Smooth muscle cell (in vitro differentiated cells): Measurements from ENCODE around the gene RASA3. TPM values are rescaled to one million over a fixed set of nuclear protein-coding genes. Genes with fewer than 3 reads are reported as not detected.

Source experiments
- DNase-seq: peaks from one replicate; lab custom pipeline; 2025; ENCODE audit not compliant: unreplicated experiment; lab: John Stamatoyannopoulos, UW
- H2AFZ ChIP-seq: fragments of 200-600 bp; sonication (generic); 2 replicates; pipeline ENCODE4 v1.6.0; 2016; ENCODE audit warnings: antibody characterized with exemption, low read depth, mild to moderate bottlenecking
- H3F3A ChIP-seq: fragments of 200-600 bp; sonication (generic); 2 replicates; pipeline ENCODE4 v1.6.0; 2017; ENCODE audit warnings: antibody characterized with exemption, low read depth
- H3K27ac ChIP-seq: fragments of 200-600 bp; sonication (generic); 2 replicates; pipeline ENCODE4 v1.5.1; 2016; ENCODE audit warnings: low read depth, mild to moderate bottlenecking
- H3K27me3 ChIP-seq: fragments of 200-600 bp; sonication (generic); 2 replicates; pipeline ENCODE4 v1.6.1; 2016; ENCODE audit warnings: low read depth, mild to moderate bottlenecking
- H3K36me3 ChIP-seq: fragments of 200-600 bp; sonication (generic); 2 replicates; pipeline ENCODE4 v1.5.1; 2016; ENCODE audit warnings: low read depth
- H3K4me1 ChIP-seq: fragments of 200-600 bp; sonication (generic); 2 replicates; pipeline ENCODE4 v1.5.1; 2016; ENCODE audit warnings: low read depth
- H3K4me2 ChIP-seq: fragments of 200-600 bp; sonication (generic); 2 replicates; pipeline ENCODE4 v1.6.0; 2016; ENCODE audit warnings: mild to moderate bottlenecking
- H3K4me3 ChIP-seq: fragments of 200-600 bp; sonication (generic); 2 replicates; pipeline ENCODE4 v1.5.1; 2016; ENCODE audit warnings: mild to moderate bottlenecking
- H3K79me2 ChIP-seq: fragments of 200-600 bp; sonication (generic); 2 replicates; pipeline ENCODE4 v1.6.0; 2016; ENCODE audit warnings: low read depth, mild to moderate bottlenecking
- H3K9ac ChIP-seq: fragments of 200-600 bp; sonication (generic); 2 replicates; pipeline ENCODE4 v1.6.0; 2016; ENCODE audit warnings: low read depth
- H3K9me3 ChIP-seq: fragments of 200-600 bp; sonication (generic); replicated peaks from 2 replicates; pipeline ENCODE4 v1.5.1; 2016; ENCODE audit warnings: low read depth
- H4K20me1 ChIP-seq: fragments of 200-600 bp; sonication (generic); 2 replicates; pipeline ENCODE4 v1.6.0; 2016; ENCODE audit warnings: low read depth
- CTCF ChIP-seq: fragments of 200-600 bp; sonication (generic); IDR thresholded peaks from 2 replicates; pipeline ENCODE4 v1.5.1; 2017; ENCODE audit warnings: borderline replicate concordance, mild to moderate bottlenecking, antibody characterized with exemption; ENCODE audit not compliant: insufficient read depth, poor library complexity, severe bottlenecking
- WGBS: methylation state at CpG from one replicate; pipeline ENCODE4 v1.1.7; 2016; ENCODE audit warnings: low lambda C conversion rate; 5-methylcytosine and 5-hydroxymethylcytosine counted together
- polyA plus RNA-seq: library from polyadenylated mRNA; unstranded; fragments of >200 nt; fragmentation: Nextera tagmentation; extraction: Ambion mirVana; gene quantifications from 2 replicates; pipeline ENCODE4 v1.2.1, GENCODE V29; 2016
- total RNA-seq: library from RNA; depleted of rRNA; stranded (reverse); fragments of >200 nt; gene quantifications from 2 replicates; pipeline ENCODE4 v1.2.3, GENCODE V29; 2014

Gene RASA3
- total and polyA plus RNA-seq, 2 experiments from 2014 or later = 21.3 to 26.8 TPM

- no peaks in the 10 kb centered on the region for H3F3A ChIP-seq
- H4K20me1 ChIP-seq = peaks cover 83% of the 10 kb centered on the region
- WGBS = 89% methylated on average over 13 of the region's 14 CpGs
- H3K4me1 ChIP-seq = peaks cover 26% of the 10 kb centered on the region
- H3K4me2 ChIP-seq = no peak overlapping the region
- peaks cover 24% of the 10 kb centered on the region for H3K79me2 ChIP-seq
- H3K36me3 ChIP-seq = no peaks in the 10 kb centered on the region
- no peak overlapping the region for H3K4me3 ChIP-seq
- no peak for TF ChIP-seq CTCF
- no peak overlapping the region for H3K9ac ChIP-seq
- H3K27ac ChIP-seq = no peak overlapping the region
- DNase-seq = no peak
- H3K9me3 ChIP-seq = no peaks in the 10 kb centered on the region
- H3K27me3 ChIP-seq = no peaks in the 10 kb centered on the region
- no peak overlapping the region for H2AFZ ChIP-seq
Measured at GRCh38 chr13:114031631-114032030, 100.8 kb downstream of the RASA3 start.

GRCh38 chr13:114030666-114031610 lies 101.5 kb downstream of the RASA3 start:
- no peak overlapping the region for H3K4me2 ChIP-seq
- peaks cover 28% of the 10 kb centered on the region for H3K4me1 ChIP-seq

GRCh38 chr13:114029866-114030625 lies 102.4 kb downstream of the RASA3 start:
- Histone ChIP-seq H3K79me2 (peaks cover 16% of the 10 kb centered on the region), H3K4me1 (peaks cover 24% of the 10 kb centered on the region)
- DNase-seq = no peak

More at GRCh38 chr13:114030666-114031610, 101.5 kb downstream of the RASA3 start:
- H2AFZ ChIP-seq = no peak overlapping the region
- H3K9me3 ChIP-seq = no peaks in the 10 kb centered on the region
- no peak overlapping the region for H3K9ac ChIP-seq
- WGBS = 95% methylated on average over 28 of the region's 28 CpGs
- no peak for DNase-seq
- H4K20me1 ChIP-seq = peaks cover 83% of the 10 kb centered on the region
- no peaks in the 10 kb centered on the region for H3K27me3 ChIP-seq
- no peak overlapping the region for H3K4me3 ChIP-seq
- H3K79me2 ChIP-seq = peaks cover 24% of the 10 kb centered on the region
- H3F3A ChIP-seq = no peaks in the 10 kb centered on the region
- H3K27ac ChIP-seq = no peak overlapping the region
- TF ChIP-seq CTCF = no peak
- H3K36me3 ChIP-seq = no peaks in the 10 kb centered on the region

More at GRCh38 chr13:114029866-114030625, 102.4 kb downstream of the RASA3 start:
- Histone ChIP-seq H3K9ac (no peak overlapping the region), H3K9me3 (no peaks in the 10 kb centered on the region), H2AFZ (no peak overlapping the region), H3K27ac (no peak overlapping the region), H3K27me3 (no peaks in the 10 kb centered on the region), H3K36me3 (no peaks in the 10 kb centered on the region), H3K4me3 (no peak overlapping the region), H4K20me1 (peaks cover 83% of the 10 kb centered on the region), H3F3A (no peaks in the 10 kb centered on the region), H3K4me2 (no peak overlapping the region)
- no peak for TF ChIP-seq CTCF
- WGBS = 90% methylated on average over 20 of the region's 23 CpGs
